SU-DHL-6 (cell line): ENCODE data around the gene PPM1H.

Experiments
- H2AFZ ChIP-seq: fragments of 200-600 bp; sonication (generic); 2 replicates; pipeline ENCODE4 v1.6.1; 2014; ENCODE audit warnings: low read depth, mild to moderate bottlenecking, moderate library complexity, mixed read lengths, antibody characterized with exemption, low read length; ENCODE audit not compliant: severe bottlenecking
- H3F3A ChIP-seq: fragments of 200-600 bp; shearing (Covaris generic); 2 replicates; pipeline ENCODE4 v1.6.0; 2016; ENCODE audit warnings: antibody characterized with exemption, mild to moderate bottlenecking; ENCODE audit not compliant: insufficient read depth
- H3K27ac ChIP-seq: fragments of 200-600 bp; sonication (generic); 2 replicates; pipeline ENCODE4 v1.5.1; 2016; ENCODE audit warnings: low read depth, mild to moderate bottlenecking, low read length, moderate library complexity, mixed read lengths
- H3K27me3 ChIP-seq: fragments of 200-600 bp; sonication (generic), shearing (Covaris generic); 2 replicates; pipeline ENCODE4 v1.6.0; 2014; ENCODE audit warnings: mild to moderate bottlenecking, low read length
- H3K36me3 ChIP-seq: fragments of 200-600 bp; sonication (generic); 2 replicates; pipeline ENCODE4 v1.6.1; 2014; ENCODE audit warnings: mild to moderate bottlenecking, low read length, mixed read lengths
- H3K4me2 ChIP-seq: fragments of 300-600, 200-600 bp; shearing (Covaris generic), sonication (generic); 2 replicates; pipeline ENCODE4 v1.6.0; 2014; ENCODE audit warnings: low read length, low read depth, mild to moderate bottlenecking; ENCODE audit not compliant: poor library complexity, severe bottlenecking
- H3K4me3 ChIP-seq: fragments of 200-600 bp; sonication (generic); 2 replicates; pipeline ENCODE4 v1.5.1; 2014; ENCODE audit warnings: antibody characterized with exemption, low read length, mild to moderate bottlenecking, mixed read lengths; ENCODE audit not compliant: insufficient read depth, poor library complexity, severe bottlenecking
- H3K79me2 ChIP-seq: fragments of 200-600 bp; sonication (generic); 2 replicates; pipeline ENCODE4 v1.6.1; 2014; ENCODE audit warnings: mild to moderate bottlenecking, low read length, moderate library complexity; ENCODE audit not compliant: insufficient read depth
- H3K9ac ChIP-seq: fragments of 200-600 bp; sonication (generic); 2 replicates; pipeline ENCODE4 v1.7.0; 2014; ENCODE audit warnings: mild to moderate bottlenecking, low read length
- H3K9me2 ChIP-seq: fragments of 200-600 bp; sonication (generic); replicated peaks from 2 replicates; pipeline ENCODE4 v1.6.1; 2014; ENCODE audit warnings: low read length; ENCODE audit not compliant: insufficient read depth
- H3K9me3 ChIP-seq: fragments of 200-600 bp; sonication (generic); 2 replicates; pipeline ENCODE4 v1.6.1; 2014; ENCODE audit warnings: low read length, mixed read lengths; ENCODE audit not compliant: insufficient read depth
- H4K20me1 ChIP-seq: fragments of 200-600 bp; sonication (generic); 2 replicates; pipeline ENCODE4 v1.6.1; 2014; ENCODE audit warnings: low read depth, mild to moderate bottlenecking, antibody characterized with exemption, low read length, moderate library complexity, mixed read lengths
- EZH2phosphoT487 ChIP-seq: fragments of 200-600 bp; sonication (generic), shearing (Covaris generic); conservative IDR thresholded peaks from 2 replicates; pipeline ENCODE4 v1.6.1; 2018; ENCODE audit warnings: mild to moderate bottlenecking, antibody characterized with exemption, low read length, moderate library complexity, mixed read lengths
- TF ChIP-seq, protein P1 (sequence below): fragments of 200-600 bp; sonication (generic); IDR thresholded peaks from one replicate; pipeline ENCODE4 v1.5.1; 2017; ENCODE audit warnings: antibody characterized with exemption, mild to moderate bottlenecking, low read length, moderate library complexity; ENCODE audit not compliant: insufficient read depth, poor library complexity, severe bottlenecking

The PPM1H gene

GRCh38 chr12:62859321-62859737 is 75.6 kb downstream of the PPM1H start:
- Histone ChIP-seq H3K36me3 (no peaks in the 10 kb centered on the region), H4K20me1 (no peaks in the 10 kb centered on the region)

GRCh38 chr12:62856454-62856853 is 78.5 kb downstream of the PPM1H start:
- Histone ChIP-seq H3K9ac (no peak overlapping the region), H3K79me2 (no peaks in the 10 kb centered on the region), H3K9me2 (no peaks in the 10 kb centered on the region), H3F3A (no peaks in the 10 kb centered on the region), H3K9me3 (no peaks in the 10 kb centered on the region), H3K4me3 (no peak overlapping the region), H3K27ac (no peak overlapping the region), H4K20me1 (no peaks in the 10 kb centered on the region), H3K4me2 (no peak overlapping the region), H3K27me3 (0 out of 2 replicates have a peak, but pooled peaks cover 3% of the 10 kb centered on the region), H2AFZ (no peak overlapping the region), H3K36me3 (no peaks in the 10 kb centered on the region)
- TF ChIP-seq, protein P1, sequence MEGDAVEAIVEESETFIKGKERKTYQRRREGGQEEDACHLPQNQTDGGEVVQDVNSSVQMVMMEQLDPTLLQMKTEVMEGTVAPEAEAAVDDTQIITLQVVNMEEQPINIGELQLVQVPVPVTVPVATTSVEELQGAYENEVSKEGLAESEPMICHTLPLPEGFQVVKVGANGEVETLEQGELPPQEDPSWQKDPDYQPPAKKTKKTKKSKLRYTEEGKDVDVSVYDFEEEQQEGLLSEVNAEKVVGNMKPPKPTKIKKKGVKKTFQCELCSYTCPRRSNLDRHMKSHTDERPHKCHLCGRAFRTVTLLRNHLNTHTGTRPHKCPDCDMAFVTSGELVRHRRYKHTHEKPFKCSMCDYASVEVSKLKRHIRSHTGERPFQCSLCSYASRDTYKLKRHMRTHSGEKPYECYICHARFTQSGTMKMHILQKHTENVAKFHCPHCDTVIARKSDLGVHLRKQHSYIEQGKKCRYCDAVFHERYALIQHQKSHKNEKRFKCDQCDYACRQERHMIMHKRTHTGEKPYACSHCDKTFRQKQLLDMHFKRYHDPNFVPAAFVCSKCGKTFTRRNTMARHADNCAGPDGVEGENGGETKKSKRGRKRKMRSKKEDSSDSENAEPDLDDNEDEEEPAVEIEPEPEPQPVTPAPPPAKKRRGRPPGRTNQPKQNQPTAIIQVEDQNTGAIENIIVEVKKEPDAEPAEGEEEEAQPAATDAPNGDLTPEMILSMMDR = no peak

More at GRCh38 chr12:62859321-62859737, 75.6 kb downstream of the PPM1H start:
- H3K9ac ChIP-seq = no peak overlapping the region
- no peak overlapping the region for H3K4me3 ChIP-seq
- H3K79me2 ChIP-seq = no peaks in the 10 kb centered on the region
- H3K4me2 ChIP-seq = no peak overlapping the region
- TF ChIP-seq, protein P1 = no peak
- no peak for TF ChIP-seq EZH2phosphoT487
- no peaks in the 10 kb centered on the region for H3K9me2 ChIP-seq
- H3K9me3 ChIP-seq = no peaks in the 10 kb centered on the region
- no peak overlapping the region for H3K27ac ChIP-seq
- H3F3A ChIP-seq = no peaks in the 10 kb centered on the region
- H3K27me3 ChIP-seq = 0 out of 2 replicates have a peak, but pooled peaks cover 3% of the 10 kb centered on the region
- no peak overlapping the region for H2AFZ ChIP-seq

DNA sequence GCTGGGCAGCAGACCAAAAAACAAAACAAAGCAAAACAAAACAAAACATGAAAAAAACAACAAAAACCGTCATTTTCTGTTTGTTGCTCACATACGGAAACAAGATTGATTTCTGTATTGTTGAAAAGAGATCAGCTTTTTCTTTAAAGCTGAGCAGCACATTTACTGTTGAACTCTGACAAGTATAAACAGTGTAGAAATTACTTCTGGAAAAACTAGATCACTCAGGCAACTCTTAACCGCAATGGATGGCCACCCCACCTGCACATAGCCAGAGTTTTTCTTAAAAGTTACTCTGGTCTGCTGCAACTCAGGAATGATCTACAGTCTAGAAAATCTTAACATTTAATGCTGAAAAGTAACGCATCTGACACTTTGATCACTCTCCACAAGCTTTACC is 80.9 kb downstream of the PPM1H start:
- Histone ChIP-seq H3K9me3 (no peaks in the 10 kb centered on the region), H3F3A (no peaks in the 10 kb centered on the region), H3K4me2 (no peak overlapping the region), H2AFZ (no peak overlapping the region), H3K27me3 (0 out of 2 replicates have a peak, but pooled peaks cover 3% of the 10 kb centered on the region), H3K36me3 (no peaks in the 10 kb centered on the region), H4K20me1 (no peaks in the 10 kb centered on the region), H3K9ac (no peak overlapping the region), H3K79me2 (no peaks in the 10 kb centered on the region), H3K9me2 (no peaks in the 10 kb centered on the region), H3K27ac (no peak overlapping the region), H3K4me3 (no peak overlapping the region)
- TF ChIP-seq, protein P1 = no peak
- TF ChIP-seq EZH2phosphoT487 = no peak
